Esophagus (tissue), 2 donors: ENCODE measurements around the gene INVS. TPM values are rescaled to one million over a fixed set of nuclear protein-coding genes. Genes with fewer than 3 reads are reported as not detected.

Experiments used
- H3K27ac ChIP-seq, 2 donors: one replicate each; pipeline ENCODE4 v1.5.1; 2013; ENCODE audit warnings: low read depth in 2 of 2, mild to moderate bottlenecking in 2 of 2, inconsistent platforms in 1 of 2, low read length in 1 of 2, moderate library complexity in 1 of 2
- H3K27me3 ChIP-seq, 2 donors: one replicate each; pipeline ENCODE4 v1.6.1; 2013; ENCODE audit warnings: low read length in 2 of 2, control low read depth in 1 of 2, mild to moderate bottlenecking in 1 of 2; ENCODE audit not compliant: insufficient read depth in 2 of 2, control insufficient read depth in 1 of 2
- H3K36me3 ChIP-seq, 2 donors: one replicate each; pipeline ENCODE4 v1.6.1; 2013; ENCODE audit warnings: low read length in 1 of 2; ENCODE audit not compliant: control insufficient read depth in 2 of 2, insufficient read depth in 2 of 2
- H3K4me1 ChIP-seq, 2 donors: one replicate each; pipeline ENCODE4 v1.6.1; 2013; ENCODE audit warnings: low read length in 1 of 2; ENCODE audit not compliant: control insufficient read depth in 2 of 2, insufficient read depth in 2 of 2
- H3K4me3 ChIP-seq, 2 donors: one replicate each; pipeline ENCODE4 v1.5.1; 2013; ENCODE audit warnings: low read length in 2 of 2, mild to moderate bottlenecking in 2 of 2, low read depth in 1 of 2, moderate library complexity in 1 of 2
- H3K9me3 ChIP-seq, 2 donors: one replicate each; pipeline ENCODE4 v1.6.1; 2013; ENCODE audit warnings: mild to moderate bottlenecking in 2 of 2, low read depth in 1 of 2, low read length in 1 of 2, moderate library complexity in 1 of 2; ENCODE audit not compliant: control insufficient read depth in 2 of 2, insufficient read depth in 1 of 2
- WGBS, 2 donors: extraction: QIAGEN DNeasy Blood & Tissue Kit; methylation state at CpG; one replicate each; pipeline ENCODE4 v1.1.7; 2013; 5-methylcytosine and 5-hydroxymethylcytosine counted together
- polyA plus RNA-seq, 2 donors: library from polyadenylated mRNA; stranded (reverse); fragments of 200-250 nt; gene quantifications; one replicate each; pipeline ENCODE4 v1.2.3, GENCODE V29; 2013
- donor health status: healthy with polysubstance abuse.
- donor health status: Bipolar disorder and iron deficiency.

INVS gene
- polyA plus RNA-seq, 2 donors, result 3.2 to 3.3 TPM

- 73% methylated on average over 3 of the region's 3 CpGs for WGBS, 2 donors
- no peaks in the 10 kb centered on the region for H3K36me3 ChIP-seq
- no peaks in the 10 kb centered on the region for H3K9me3 ChIP-seq
- no peak overlapping the region for H3K27ac ChIP-seq
- H3K4me1 ChIP-seq, result no peaks in the 10 kb centered on the region
- H3K27me3 ChIP-seq, result no peaks in the 10 kb centered on the region
- H3K4me3 ChIP-seq, result no peak overlapping the region
Observed at GRCh38 chr9:100346836-100347235, 247.8 kb downstream of the INVS start.

GRCh38 chr9:100350188-100350587, 251.1 kb downstream of the INVS start:
- no peaks in the 10 kb centered on the region for H3K36me3 ChIP-seq
- H3K9me3 ChIP-seq, result no peaks in the 10 kb centered on the region
- 96 to 100% methylated on average over 1 of the region's 1 CpG for WGBS, 2 donors
- no peak overlapping the region for H3K4me3 ChIP-seq
- H3K4me1 ChIP-seq, result no peaks in the 10 kb centered on the region
- no peak overlapping the region for H3K27ac ChIP-seq
- no peaks in the 10 kb centered on the region for H3K27me3 ChIP-seq

Other genes starting within 250 kb of the INVS start
- gene STX17, start 192.6 kb upstream of the INVS start, polyA plus RNA-seq, result 1 to 10 TPM; 7.0 to 8.1 TPM
- gene ERP44, start 243 bp upstream of the INVS start, polyA plus RNA-seq, result 10 to 100 TPM; 14.3 to 16.3 TPM